Left colon (tissue), 2 donors: Measurements from ENCODE around the gene ESRRA. TPM values are rescaled to one million over a fixed set of nuclear protein-coding genes. Genes with fewer than 3 reads are reported as not detected.

ENCODE experiments used
- ATAC-seq: fragments of 200-7000 bp; cut with Tn5 transposase; one replicate; pipeline ENCODE4 v1.9.1; 2020; ENCODE audit warnings: mild to moderate bottlenecking, moderate library complexity
- DNase-seq, 2 donors: peaks; one replicate each; pipeline ENCODE4 v3.0.0-alpha.2; 2020
- intact Hi-C, 2 donors: fragments of 100-400 bp; cut with DNase I in 1 of 2; cut with micrococcal nuclease in 1 of 2; formaldehyde crosslinking; loops; one replicate each; pipeline versions ENCODE4 v1.11.2 to v1.14.0; 2022; cut with DNase I, micrococcal nuclease
- total RNA-seq, 2 donors: library from RNA; stranded (reverse); fragmentation: NEBNext Ultra II Directional; extraction: Animal tissue kit (Norgen Biotek cat#: 25700); gene quantifications; one replicate each; pipeline ENCODE4 v1.2.1, GENCODE V29; 2021
- donor health status: DM: no; HTN: no; CAD: no.
- donor health status: DM: yes; HTN: yes; CAD: no.

Gene ESRRA
- total RNA-seq, 2 donors from 2014 or later = 185 to 212 TPM

DNA sequence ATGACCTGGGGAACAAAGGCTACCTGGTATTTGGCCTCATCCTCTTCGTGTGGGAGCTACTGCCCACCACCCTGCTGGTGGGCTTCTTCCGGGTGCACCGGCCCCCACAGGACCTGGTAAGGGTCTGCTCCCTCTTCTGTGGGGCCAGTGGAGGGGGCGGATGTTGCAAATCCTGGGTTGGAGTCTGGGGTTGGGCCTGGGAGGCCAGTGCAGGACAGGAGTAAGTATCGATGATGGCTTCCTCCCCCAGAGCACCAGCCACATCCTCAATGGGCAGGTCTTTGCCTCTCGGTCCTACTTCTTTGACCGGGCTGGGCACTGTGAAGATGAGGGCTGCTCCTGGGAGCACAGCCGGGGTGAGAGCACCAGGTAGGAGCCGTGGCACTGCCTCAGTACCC, 17.0 kb upstream of the ESRRA start:
- DNase-seq = no peak
- intact Hi-C loops = loop anchor here in 1 of 2 donors (10.0 kb wide), 1 partner anchor 84 kb away; the partner anchor contains the start of gene FERMT3
- ATAC-seq = no peak

DNA sequence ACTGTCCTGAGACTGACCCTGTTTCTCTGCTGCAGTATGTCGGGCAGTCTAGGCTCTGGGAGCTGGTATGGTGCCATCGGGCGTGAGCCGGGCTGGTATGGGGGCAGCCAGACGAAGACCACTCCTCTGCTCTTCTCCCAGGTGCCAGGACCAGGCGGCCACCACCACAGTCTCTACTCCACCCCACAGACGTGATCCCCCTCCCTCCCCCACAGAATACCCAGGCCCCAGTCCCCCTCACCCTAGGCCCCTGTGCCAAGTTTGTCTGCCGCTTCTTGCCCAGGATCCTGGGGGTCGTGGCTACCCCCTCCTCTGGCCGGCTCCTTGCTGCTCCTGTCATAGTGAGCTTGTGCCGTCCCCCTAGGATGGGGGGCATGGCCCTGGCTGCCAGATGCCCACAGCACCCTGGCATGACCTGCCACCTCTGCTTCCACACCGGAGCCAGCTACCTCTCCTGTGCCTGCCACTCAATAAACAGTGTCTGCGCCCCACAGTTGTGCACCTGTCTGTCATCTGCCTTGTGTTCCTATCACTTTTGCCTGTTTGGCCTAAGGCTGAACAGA, 16.2 kb upstream of the ESRRA start:
- intact Hi-C loops = loop anchor here in 1 of 2 donors (10.0 kb wide), 1 partner anchor 84 kb away; the partner anchor contains the start of gene FERMT3
- ATAC-seq (no peak), DNase-seq (no peak)

GRCh38 chr11:64290352-64291261, 14.7 kb upstream of the ESRRA start:
- DNase-seq (no peak), ATAC-seq (no peak)
- intact Hi-C loops = no loop called here

- intact Hi-C loops = no loop called here
- ATAC-seq (no peak), DNase-seq (no peak)
Measured at GRCh38 chr11:64291262-64291751, 14.0 kb upstream of the ESRRA start, which contains the start of gene KCNK4. KCNK4 (plus strand) TSS chr11:64291302; CDS start chr11:64293019, 1,717 bp downstream.

- DNase-seq = no peak
- intact Hi-C loops = no loop called here
- ATAC-seq = peak; percentile 15
Measured at GRCh38 chr11:64291752-64292459, 13.4 kb upstream of the ESRRA start.

GRCh38 chr11:64292460-64293254, 12.7 kb upstream of the ESRRA start:
- DNase-seq (no peak), ATAC-seq (no peak)
- intact Hi-C loops = no loop called here

- intact Hi-C loops = no loop called here
- ATAC-seq = no peak
- DNase-seq = no peak
Measured at GRCh38 chr11:64294774-64295173, 10.6 kb upstream of the ESRRA start.

DNA sequence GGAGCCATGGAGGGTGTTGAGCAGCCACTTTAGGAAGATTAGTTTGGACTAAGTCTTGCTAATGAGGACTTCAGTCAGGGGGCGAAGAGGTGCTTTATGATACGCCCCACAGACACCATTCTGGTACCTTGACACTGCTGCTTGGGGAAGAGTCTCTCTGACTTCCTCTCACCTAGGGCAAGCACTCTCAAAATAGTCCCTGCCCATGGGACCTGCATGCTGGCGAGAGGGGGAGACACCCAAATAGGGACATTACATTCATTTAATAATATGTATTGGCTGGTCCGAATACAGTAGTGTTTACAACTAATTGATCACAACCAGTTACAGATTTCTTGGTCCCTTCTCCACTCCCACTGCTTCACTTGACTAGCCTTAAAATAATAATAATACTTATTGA, 9.6 kb upstream of the ESRRA start:
- no peak for DNase-seq
- intact Hi-C loops = no loop called here

DNA sequence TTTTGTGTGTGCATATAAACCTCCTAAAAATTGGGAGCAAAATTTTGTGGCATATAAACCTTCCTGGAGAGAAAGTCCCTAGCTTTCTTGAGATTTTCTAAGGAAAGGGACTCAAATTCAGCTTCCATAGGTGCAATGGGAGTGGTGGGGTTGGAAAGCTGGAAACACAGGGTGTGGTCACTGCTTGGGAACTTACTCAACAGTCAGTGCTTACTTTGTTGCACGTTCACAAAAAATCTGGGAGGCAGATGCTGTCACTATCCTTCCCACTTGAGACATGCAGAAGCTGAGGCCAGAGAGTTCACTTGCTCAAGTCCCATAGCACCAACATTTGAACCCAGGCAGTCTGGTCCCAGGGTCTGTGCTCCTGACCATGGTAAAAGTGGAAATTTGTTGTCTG, 9.1 kb upstream of the ESRRA start:
- ATAC-seq (no peak), DNase-seq (no peak)
- intact Hi-C loops = no loop called here

More for the DNA sequence above, 9.6 kb upstream of the ESRRA start:
- no peak for ATAC-seq

- ATAC-seq (no peak), DNase-seq (no peak)
- intact Hi-C loops = no loop called here
Measured at GRCh38 chr11:64296830-64297698, 8.3 kb upstream of the ESRRA start.

- peak; percentile 15 for ATAC-seq
- intact Hi-C loops = no loop called here
Measured at GRCh38 chr11:64297699-64298358, 7.5 kb upstream of the ESRRA start.

GRCh38 chr11:64298966-64299846, 6.1 kb upstream of the ESRRA start:
- intact Hi-C loops = no loop called here
- ATAC-seq (peak; percentile 32), DNase-seq (peak in 1 of 2 donors; percentile 67)

More at GRCh38 chr11:64297699-64298358, 7.5 kb upstream of the ESRRA start:
- peak in 1 of 2 donors; percentile 54 for DNase-seq

GRCh38 chr11:64299847-64300648, 5.3 kb upstream of the ESRRA start, which contains the start of gene CATSPERZ:
CATSPERZ (plus strand) TSS chr11:64300358; CDS start chr11:64300411, 53 bp downstream.
- DNase-seq = peak in 1 of 2 donors; percentile 40
- intact Hi-C loops = loop anchor here in 1 of 2 donors (10.0 kb wide), 1 partner anchor 95 kb away; the partner anchor contains the start of gene FERMT3
- ATAC-seq = no peak

- DNase-seq (no peak), ATAC-seq (no peak)
- intact Hi-C loops = loop anchor here in 1 of 2 donors (10.0 kb wide), 1 partner anchor 99 kb away; the partner anchor contains the start of gene FERMT3
Measured at GRCh38 chr11:64303109-64304031, 2.0 kb upstream of the ESRRA start.
